Type B pancreatic cell (in vitro differentiated cells): Measurements from ENCODE around the gene CLEC2L. TPM values are rescaled to one million over a fixed set of nuclear protein-coding genes. Genes with fewer than 3 reads are reported as not detected.

Experiments used
- DNase-seq: peaks from one replicate; pipeline ENCODE4 v3.0.0; 2021; ENCODE audit warnings: mixed read lengths; ENCODE audit not compliant: unreplicated experiment; ENCODE audit errors: extremely low spot score
- H3K27ac Mint-ChIP-seq: 2 replicates; pipeline ENCODE4 v1.8.0; 2021; ENCODE audit warnings: mild to moderate bottlenecking, mixed read lengths
- H3K27me3 Mint-ChIP-seq: 2 replicates; pipeline ENCODE4 v1.8.0; 2021; ENCODE audit warnings: mixed read lengths
- H3K36me3 Mint-ChIP-seq: 2 replicates; pipeline ENCODE4 v1.8.0; 2021; ENCODE audit warnings: mixed read lengths
- H3K4me1 Mint-ChIP-seq: one replicate; pipeline ENCODE4 v1.8.0; 2021; ENCODE audit warnings: mixed read lengths; ENCODE audit not compliant: unreplicated experiment
- H3K4me3 Mint-ChIP-seq: 2 replicates; pipeline ENCODE4 v1.8.0; 2021; ENCODE audit warnings: mild to moderate bottlenecking, mixed read lengths
- H3K9me3 Mint-ChIP-seq: 2 replicates; pipeline ENCODE4 v1.8.0; 2021; ENCODE audit warnings: mixed read lengths
- CTCF ChIP-seq: fragments of 200-600 bp; sonication (generic); conservative IDR thresholded peaks from 2 replicates; pipeline ENCODE4 v1.5.0; 2021; ENCODE audit warnings: antibody characterized with exemption, mild to moderate bottlenecking
- total RNA-seq: library from RNA; stranded (reverse); gene quantifications from 2 replicates; pipeline ENCODE4 v1.2.1, GENCODE V29; 2021; ENCODE audit warnings: low replicate concordance

CLEC2L gene
- total RNA-seq, 1 donor from 2014 or later: 0.34 TPM

- H3K9me3 Mint-ChIP-seq: no peaks in the 10 kb centered on the region
- peaks cover 29% of the 10 kb centered on the region for H3K36me3 Mint-ChIP-seq
- H3K27me3 Mint-ChIP-seq: no peaks in the 10 kb centered on the region
- no peak for TF ChIP-seq CTCF
- no peak overlapping the region for H3K4me3 Mint-ChIP-seq
- H3K4me1 Mint-ChIP-seq: no peaks in the 10 kb centered on the region
- no peak overlapping the region for H3K27ac Mint-ChIP-seq
- DNase-seq: peak; percentile 58
Observed at GRCh38 chr7:139582130-139582650, 58.7 kb downstream of the CLEC2L start.

GRCh38 chr7:139582671-139583155 is 59.2 kb downstream of the CLEC2L start:
- Mint-ChIP-seq H3K4me3 (no peak overlapping the region), H3K36me3 (peaks cover 26% of the 10 kb centered on the region), H3K4me1 (no peaks in the 10 kb centered on the region), H3K27me3 (no peaks in the 10 kb centered on the region), H3K27ac (no peak overlapping the region), H3K9me3 (no peaks in the 10 kb centered on the region)
- no peak for TF ChIP-seq CTCF
- DNase-seq: peak; percentile 36

GRCh38 chr7:139583826-139584553 is 60.5 kb downstream of the CLEC2L start:
- Mint-ChIP-seq H3K4me3 (no peak overlapping the region), H3K27me3 (no peaks in the 10 kb centered on the region), H3K27ac (peak overlapping the region; percentile 59), H3K4me1 (no peaks in the 10 kb centered on the region), H3K36me3 (peaks cover 20% of the 10 kb centered on the region), H3K9me3 (no peaks in the 10 kb centered on the region)
- peak; percentile 42 for DNase-seq
- no peak for TF ChIP-seq CTCF

GRCh38 chr7:139585042-139585441 is 61.6 kb downstream of the CLEC2L start:
- no peak for DNase-seq
- peaks cover 15% of the 10 kb centered on the region for H3K36me3 Mint-ChIP-seq
- no peak for TF ChIP-seq CTCF
- no peaks in the 10 kb centered on the region for H3K4me1 Mint-ChIP-seq
- H3K27me3 Mint-ChIP-seq: no peaks in the 10 kb centered on the region
- H3K27ac Mint-ChIP-seq: no peak overlapping the region
- H3K9me3 Mint-ChIP-seq: no peaks in the 10 kb centered on the region
- H3K4me3 Mint-ChIP-seq: no peak overlapping the region

- DNase-seq: no peak
- Mint-ChIP-seq H3K27me3 (no peaks in the 10 kb centered on the region), H3K36me3 (peaks cover 15% of the 10 kb centered on the region), H3K9me3 (no peaks in the 10 kb centered on the region), H3K4me1 (no peaks in the 10 kb centered on the region), H3K27ac (no peak overlapping the region), H3K4me3 (no peak overlapping the region)
- TF ChIP-seq CTCF: no peak
Observed at GRCh38 chr7:139586286-139586685, 62.8 kb downstream of the CLEC2L start.
